K562 treated with DMSO at 1 percent for 4 hours (cell line): Measurements from ENCODE around the gene UCK2. TPM values are rescaled to one million over a fixed set of nuclear protein-coding genes. Genes with fewer than 3 reads are reported as not detected.

Experiments used
- total RNA-seq: library from RNA; unstranded; fragments of 300-600 nt; gene quantifications from 2 replicates; pipeline ENCODE4 v1.2.3, GENCODE V29; 2022; ENCODE audit not compliant: insufficient read depth

Gene UCK2
- total RNA-seq: 22.6 and 24.3 TPM in 2 replicates

GRCh38 chr1:165827268-165828102, at the start of gene UCK2:
Gene UCK2 (plus strand): TSS chr1:165827614. CDS start chr1:165827834, 220 bp downstream.

Other genes starting within 250 kb of the UCK2 start
- gene MGST3, start 196.4 kb upstream of the UCK2 start, total RNA-seq: 79.3 and 97.5 TPM in 2 replicates
- gene ALDH9A1, start 129.1 kb upstream of the UCK2 start, total RNA-seq: 33.1 and 44.5 TPM in 2 replicates
- gene TMCO1, start 58.7 kb upstream of the UCK2 start, total RNA-seq: 90.4 and 107 TPM in 2 replicates